DND-41 (cell line): ENCODE results near the gene SPSB3.

ENCODE experiments used
- CTCF ChIP-seq: IDR thresholded peaks from 2 replicates; pipeline ENCODE4 v1.5.1; 2012; ENCODE audit warnings: borderline replicate concordance, low read length, moderate library complexity, mild to moderate bottlenecking; ENCODE audit not compliant: poor library complexity, severe bottlenecking; ENCODE audit errors: extremely low read depth
- EZH2 ChIP-seq: IDR thresholded peaks from 3 replicates; pipeline ENCODE4 v1.6.1; 2012; ENCODE audit warnings: borderline replicate concordance, low read depth, mild to moderate bottlenecking, moderate library complexity, low read length, inconsistent platforms; ENCODE audit not compliant: severe bottlenecking

GRCh38 chr16:1819611-1820010, 37.2 kb upstream of the SPSB3 start:
- no peak for TF ChIP-seq CTCF
- TF ChIP-seq EZH2 = no peak
